PFSK-1 (cell line): ENCODE data around the gene LYSMD2.

Experiments
- FOXP2 ChIP-seq: optimal IDR thresholded peaks from 2 replicates; pipeline ENCODE3; 2011; ENCODE audit warnings: borderline replicate concordance, control low read depth, inconsistent platforms; ENCODE audit not compliant: insufficient read depth; ENCODE audit errors: extremely low read length, extremely low read depth
- POLR2AphosphoS5 ChIP-seq: IDR thresholded peaks from 2 replicates; pipeline ENCODE4 v1.6.1; 2012; ENCODE audit warnings: low read depth, mild to moderate bottlenecking, control low read depth, low read length, moderate library complexity
- REST ChIP-seq, 2 experiments: IDR thresholded peaks; 2 replicates each; pipeline versions ENCODE4 v1.6.1 to v1.8.0; 2011 to 2012; ENCODE audit warnings: low read depth in 2 of 2, low read length in 2 of 2, control low read depth in 1 of 2, inconsistent platforms in 1 of 2, mild to moderate bottlenecking in 1 of 2, moderate library complexity in 1 of 2; ENCODE audit not compliant: insufficient read depth in 1 of 2
- SIN3A ChIP-seq: IDR thresholded peaks from 2 replicates; pipeline ENCODE4 v1.6.1; 2012; ENCODE audit warnings: mild to moderate bottlenecking, low read length, moderate library complexity, borderline replicate concordance; ENCODE audit not compliant: insufficient read depth
- TAF1 ChIP-seq: IDR thresholded peaks from 2 replicates; pipeline ENCODE4 v1.6.1; 2012; ENCODE audit warnings: low read length, control low read depth, borderline replicate concordance; ENCODE audit not compliant: insufficient read depth

- TF ChIP-seq POLR2AphosphoS5 = no peak
- TF ChIP-seq SIN3A = no peak
- no peak for TF ChIP-seq TAF1
- no peak for TF ChIP-seq REST (IDR thresholded peaks at IDR 0.05; ENCODE audit: insufficient read depth in 1 of 2, low read depth in 2 of 2, low read length in 2 of 2)
- TF ChIP-seq FOXP2 = no peak
Measured at GRCh38 chr15:51756482-51756881, 19.0 kb upstream of the LYSMD2 start.
